ENCODE results near the gene ASTN1. TPM values are rescaled to one million over a fixed set of nuclear protein-coding genes. Genes with fewer than 3 reads are reported as not detected.

ASTN1 gene
- total RNA-seq, 1 donor, result not detected

- H2AFZ ChIP-seq (ENCODE audit: low read length), result no peak overlapping the region
- no peaks in the 10 kb centered on the region for H3K36me3 ChIP-seq (ENCODE audit: insufficient read depth, low read length)
- TF ChIP-seq CTCF (IDR thresholded peaks at IDR 0.05; ENCODE audit: extremely low read depth, low read depth, low read length), result no peak
- H3K27ac ChIP-seq (ENCODE audit: low read depth, low read length), result no peak overlapping the region
- H3K79me2 ChIP-seq (ENCODE audit: insufficient read depth, low read length), result no peaks in the 10 kb centered on the region
- no peak overlapping the region for H3K4me3 ChIP-seq (ENCODE audit: insufficient read depth, low read length)
- H3K4me2 ChIP-seq (ENCODE audit: insufficient read depth, low read length), result no peak overlapping the region
- H4K20me1 ChIP-seq (ENCODE audit: insufficient read depth, low read length), result no peaks in the 10 kb centered on the region
- H3K4me1 ChIP-seq (ENCODE audit: insufficient read depth, low read length), result no peaks in the 10 kb centered on the region
- no peaks in the 10 kb centered on the region for H3K27me3 ChIP-seq (ENCODE audit: insufficient read depth, low read length)
- DNase-seq (ENCODE audit: insufficient read length, low spot score, missing footprints), result no peak
- H3K9me3 ChIP-seq (ENCODE audit: low read depth, low read length), result no peaks in the 10 kb centered on the region
These were observed 265.2 kb downstream of the ASTN1 start for GRCh38 chr1:176899321-176899720.

GRCh38 chr1:176897350-176898236 lies 266.9 kb downstream of the ASTN1 start:
- H2AFZ ChIP-seq (ENCODE audit: low read length), result peak overlapping the region; percentile 5
- H3K4me3 ChIP-seq (ENCODE audit: insufficient read depth, low read length), result peak overlapping the region; percentile 24

GRCh38 chr1:176896216-176896615 lies 268.3 kb downstream of the ASTN1 start:
- H3K4me3 ChIP-seq (ENCODE audit: insufficient read depth, low read length), result no peak overlapping the region
- no peaks in the 10 kb centered on the region for H4K20me1 ChIP-seq (ENCODE audit: insufficient read depth, low read length)
- H3K4me1 ChIP-seq (ENCODE audit: insufficient read depth, low read length), result no peaks in the 10 kb centered on the region
- no peaks in the 10 kb centered on the region for H3K79me2 ChIP-seq (ENCODE audit: insufficient read depth, low read length)
- no peaks in the 10 kb centered on the region for H3K27me3 ChIP-seq (ENCODE audit: insufficient read depth, low read length)
- H2AFZ ChIP-seq (ENCODE audit: low read length), result no peak overlapping the region
- no peak overlapping the region for H3K4me2 ChIP-seq (ENCODE audit: insufficient read depth, low read length)
- no peak overlapping the region for H3K27ac ChIP-seq (ENCODE audit: low read depth, low read length)
- no peaks in the 10 kb centered on the region for H3K9me3 ChIP-seq (ENCODE audit: low read depth, low read length)
- TF ChIP-seq CTCF (IDR thresholded peaks at IDR 0.05; ENCODE audit: extremely low read depth, low read depth, low read length), result no peak
- DNase-seq (ENCODE audit: insufficient read length, low spot score, missing footprints), result no peak
- H3K36me3 ChIP-seq (ENCODE audit: insufficient read depth, low read length), result no peaks in the 10 kb centered on the region

More at GRCh38 chr1:176897350-176898236, 266.9 kb downstream of the ASTN1 start:
- Histone ChIP-seq H3K36me3 (ENCODE audit: insufficient read depth, low read length) (no peaks in the 10 kb centered on the region), H4K20me1 (ENCODE audit: insufficient read depth, low read length) (no peaks in the 10 kb centered on the region), H3K79me2 (ENCODE audit: insufficient read depth, low read length) (no peaks in the 10 kb centered on the region), H3K4me1 (ENCODE audit: insufficient read depth, low read length) (no peaks in the 10 kb centered on the region), H3K27me3 (ENCODE audit: insufficient read depth, low read length) (no peaks in the 10 kb centered on the region), H3K9me3 (ENCODE audit: low read depth, low read length) (no peaks in the 10 kb centered on the region), H3K4me2 (ENCODE audit: insufficient read depth, low read length) (peak overlapping the region; percentile 68), H3K27ac (ENCODE audit: low read depth, low read length) (no peak overlapping the region)
- peak; percentile 78 for TF ChIP-seq CTCF (IDR thresholded peaks at IDR 0.05; ENCODE audit: extremely low read depth, low read depth, low read length)
- peak; percentile 73 for DNase-seq (ENCODE audit: insufficient read length, low spot score, missing footprints)

GRCh38 chr1:176894450-176894849 lies 270.1 kb downstream of the ASTN1 start:
- H3K9me3 ChIP-seq (ENCODE audit: low read depth, low read length), result no peaks in the 10 kb centered on the region
- peaks cover 3% of the 10 kb centered on the region for H3K27me3 ChIP-seq (ENCODE audit: insufficient read depth, low read length)
- no peaks in the 10 kb centered on the region for H3K36me3 ChIP-seq (ENCODE audit: insufficient read depth, low read length)
- H3K4me2 ChIP-seq (ENCODE audit: insufficient read depth, low read length), result no peak overlapping the region
- H3K4me3 ChIP-seq (ENCODE audit: insufficient read depth, low read length), result no peak overlapping the region
- H4K20me1 ChIP-seq (ENCODE audit: insufficient read depth, low read length), result no peaks in the 10 kb centered on the region
- H3K79me2 ChIP-seq (ENCODE audit: insufficient read depth, low read length), result no peaks in the 10 kb centered on the region
- no peak overlapping the region for H3K27ac ChIP-seq (ENCODE audit: low read depth, low read length)
- H2AFZ ChIP-seq (ENCODE audit: low read length), result no peak overlapping the region
- no peaks in the 10 kb centered on the region for H3K4me1 ChIP-seq (ENCODE audit: insufficient read depth, low read length)
- TF ChIP-seq CTCF (IDR thresholded peaks at IDR 0.05; ENCODE audit: extremely low read depth, low read depth, low read length), result no peak
- DNase-seq (ENCODE audit: insufficient read length, low spot score, missing footprints), result no peak

All from osteoblast (primary cell).